ENCODE data around the gene HPSE. TPM values are rescaled to one million over a fixed set of nuclear protein-coding genes. Genes with fewer than 3 reads are reported as not detected.

Gene HPSE
- total RNA-seq (2021; ENCODE audit: unreplicated experiment) (2.6 TPM), Bru-seq, nascent RNA (percentile 32 among the genes with signal in this experiment), BruChase-seq, experiment 1, labeled RNA remaining after a 2-hour chase (percentile 30 among the genes with signal in this experiment), BruChase-seq, experiment 2, labeled RNA remaining after a 6-hour chase (percentile 39 among the genes with signal in this experiment)
- 0.73 TPM for polyA plus RNA-seq (2012; ENCODE audit: insufficient read length)
- long read RNA-seq, full-length matches to known transcripts, result 4 of 5 reads
- long read RNA-seq, partial matches to known transcripts, result 1 of 5 reads
- long read RNA-seq, other reads (novel, unspliced or antisense), result 0 of 5 reads

DNA sequence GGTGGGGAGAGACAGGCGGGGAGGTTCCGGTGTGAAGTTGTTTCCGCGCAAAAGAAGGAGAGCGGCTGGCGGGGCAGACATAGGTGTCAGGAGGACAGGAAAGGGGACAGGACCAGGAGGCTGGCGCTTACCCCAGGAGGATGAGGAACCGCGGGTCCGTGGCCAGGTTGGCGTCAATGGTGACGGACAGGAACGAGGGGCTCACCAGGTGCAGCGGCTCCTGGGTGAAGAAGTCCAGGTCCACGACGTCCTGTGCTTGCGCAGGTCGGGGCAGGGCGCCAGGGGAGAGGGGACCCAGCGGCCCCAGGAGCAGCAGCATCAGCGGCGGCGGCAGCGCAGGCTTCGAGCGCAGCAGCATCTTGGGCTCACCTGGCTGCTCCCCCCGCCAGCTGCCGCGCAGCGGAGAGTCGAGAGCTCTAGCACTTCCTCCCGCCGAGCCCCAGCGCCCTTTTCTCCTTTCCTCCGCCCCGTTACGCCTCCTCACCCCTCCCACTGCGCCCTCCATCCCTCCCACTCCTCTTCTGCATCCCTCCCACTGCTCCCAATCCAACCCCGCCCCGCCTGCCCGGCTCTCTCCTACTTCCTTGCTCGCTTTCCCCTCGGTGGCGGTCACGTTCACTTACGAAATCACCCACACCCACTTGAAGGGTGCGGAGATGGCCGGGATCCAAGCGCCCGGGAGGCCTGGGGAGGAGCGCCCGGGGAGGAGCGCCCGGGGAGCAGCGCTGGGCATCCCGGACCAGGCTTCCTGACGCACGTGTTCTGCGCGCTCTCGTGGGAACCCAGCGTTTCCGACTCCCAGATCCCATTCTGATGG, at the start of gene HPSE:
Gene HPSE, minus strand, starts transcription at position 424 of the 817 bp plus-strand sequence. Its CDS starts 66 bp downstream, at position 358.
- no peak for TF ChIP-seq SIN3A (IDR thresholded peaks at IDR 0.05; ENCODE audit: borderline replicate concordance, insufficient read depth, low read depth, low read length)
- TF ChIP-seq, protein P1, sequence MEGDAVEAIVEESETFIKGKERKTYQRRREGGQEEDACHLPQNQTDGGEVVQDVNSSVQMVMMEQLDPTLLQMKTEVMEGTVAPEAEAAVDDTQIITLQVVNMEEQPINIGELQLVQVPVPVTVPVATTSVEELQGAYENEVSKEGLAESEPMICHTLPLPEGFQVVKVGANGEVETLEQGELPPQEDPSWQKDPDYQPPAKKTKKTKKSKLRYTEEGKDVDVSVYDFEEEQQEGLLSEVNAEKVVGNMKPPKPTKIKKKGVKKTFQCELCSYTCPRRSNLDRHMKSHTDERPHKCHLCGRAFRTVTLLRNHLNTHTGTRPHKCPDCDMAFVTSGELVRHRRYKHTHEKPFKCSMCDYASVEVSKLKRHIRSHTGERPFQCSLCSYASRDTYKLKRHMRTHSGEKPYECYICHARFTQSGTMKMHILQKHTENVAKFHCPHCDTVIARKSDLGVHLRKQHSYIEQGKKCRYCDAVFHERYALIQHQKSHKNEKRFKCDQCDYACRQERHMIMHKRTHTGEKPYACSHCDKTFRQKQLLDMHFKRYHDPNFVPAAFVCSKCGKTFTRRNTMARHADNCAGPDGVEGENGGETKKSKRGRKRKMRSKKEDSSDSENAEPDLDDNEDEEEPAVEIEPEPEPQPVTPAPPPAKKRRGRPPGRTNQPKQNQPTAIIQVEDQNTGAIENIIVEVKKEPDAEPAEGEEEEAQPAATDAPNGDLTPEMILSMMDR (IDR thresholded peaks at IDR 0.05), result no peak
- TF ChIP-seq, protein P2, sequence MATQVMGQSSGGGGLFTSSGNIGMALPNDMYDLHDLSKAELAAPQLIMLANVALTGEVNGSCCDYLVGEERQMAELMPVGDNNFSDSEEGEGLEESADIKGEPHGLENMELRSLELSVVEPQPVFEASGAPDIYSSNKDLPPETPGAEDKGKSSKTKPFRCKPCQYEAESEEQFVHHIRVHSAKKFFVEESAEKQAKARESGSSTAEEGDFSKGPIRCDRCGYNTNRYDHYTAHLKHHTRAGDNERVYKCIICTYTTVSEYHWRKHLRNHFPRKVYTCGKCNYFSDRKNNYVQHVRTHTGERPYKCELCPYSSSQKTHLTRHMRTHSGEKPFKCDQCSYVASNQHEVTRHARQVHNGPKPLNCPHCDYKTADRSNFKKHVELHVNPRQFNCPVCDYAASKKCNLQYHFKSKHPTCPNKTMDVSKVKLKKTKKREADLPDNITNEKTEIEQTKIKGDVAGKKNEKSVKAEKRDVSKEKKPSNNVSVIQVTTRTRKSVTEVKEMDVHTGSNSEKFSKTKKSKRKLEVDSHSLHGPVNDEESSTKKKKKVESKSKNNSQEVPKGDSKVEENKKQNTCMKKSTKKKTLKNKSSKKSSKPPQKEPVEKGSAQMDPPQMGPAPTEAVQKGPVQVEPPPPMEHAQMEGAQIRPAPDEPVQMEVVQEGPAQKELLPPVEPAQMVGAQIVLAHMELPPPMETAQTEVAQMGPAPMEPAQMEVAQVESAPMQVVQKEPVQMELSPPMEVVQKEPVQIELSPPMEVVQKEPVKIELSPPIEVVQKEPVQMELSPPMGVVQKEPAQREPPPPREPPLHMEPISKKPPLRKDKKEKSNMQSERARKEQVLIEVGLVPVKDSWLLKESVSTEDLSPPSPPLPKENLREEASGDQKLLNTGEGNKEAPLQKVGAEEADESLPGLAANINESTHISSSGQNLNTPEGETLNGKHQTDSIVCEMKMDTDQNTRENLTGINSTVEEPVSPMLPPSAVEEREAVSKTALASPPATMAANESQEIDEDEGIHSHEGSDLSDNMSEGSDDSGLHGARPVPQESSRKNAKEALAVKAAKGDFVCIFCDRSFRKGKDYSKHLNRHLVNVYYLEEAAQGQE (IDR thresholded peaks at IDR 0.05; ENCODE audit: insufficient read depth in 1 of 2, low read depth in 2 of 2, low read length in 1 of 2), result no peak
- TF ChIP-seq TCF7L2 (IDR thresholded peaks at IDR 0.05; ENCODE audit: low read depth, low read length), result no peak
- TF ChIP-seq POLR2AphosphoS5 (IDR thresholded peaks at IDR 0.05; ENCODE audit: low read depth, low read length), result no peak
- DNase-seq (ENCODE audit: low read depth, low spot score) (no peak), ATAC-seq (peak; percentile 94)
- intact Hi-C loops (cut with micrococcal nuclease; ENCODE audit: unreplicated experiment), result no loop called here
- Histone ChIP-seq H3K4me3 (ENCODE audit: low read depth in 2 of 2, low read length in 2 of 2) (peak within 1 kb of the TSS; percentile 53), H3K4me1 (ENCODE audit: control insufficient read depth, insufficient read depth, low read length) (peaks cover 3% of the 10 kb centered on the region; the same call in 1 of the 2 replicates), H3K27ac (ENCODE audit: low read length) (no peak within 1 kb of the TSS), H3K27me3 (ENCODE audit: control insufficient read depth, insufficient read depth, low read length) (no peaks in the 10 kb centered on the region), H3K9me3 (ENCODE audit: control insufficient read depth, insufficient read depth, low read depth, low read length) (no peaks in the 10 kb centered on the region), H3K36me3 (ENCODE audit: control insufficient read depth, insufficient read depth, low read length) (no peaks in the 10 kb centered on the region)
- BruUV-seq (replicated peaks), result no TSS peak
- POLR2A ChIA-PET, result interaction anchor here (0.6 kb wide), 1 partner anchor 194 kb away, joined by 3 read pairs; no protein-coding TSS in a partner anchor
- CTCF ChIA-PET, result no interaction called here
- in situ Hi-C loops (cut with HindIII; ENCODE audit: low pct_unique_long_range_greater_than_20kb, low sequenced_read_pairs), result no loop called here

DNA sequence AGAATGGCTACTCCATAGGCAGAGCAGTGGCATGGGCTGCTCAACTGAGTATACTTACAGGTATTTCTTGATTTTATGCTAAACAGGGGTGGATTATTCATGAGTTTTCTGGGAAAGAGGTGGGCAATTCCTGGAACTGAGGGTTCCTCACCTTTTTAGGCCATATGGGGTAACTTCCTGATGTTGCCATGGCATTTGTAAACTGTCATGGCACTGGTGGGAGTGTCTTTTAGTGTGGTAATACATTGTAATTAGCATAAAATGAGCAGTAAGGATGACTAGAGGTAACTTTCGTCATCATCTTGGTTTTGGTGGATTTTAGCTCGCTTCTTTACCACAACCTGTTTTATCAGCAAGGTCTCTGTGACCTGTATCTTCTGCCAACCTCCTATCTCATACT, 48.2 kb upstream of the HPSE start:
- in situ Hi-C loops (cut with HindIII; ENCODE audit: low pct_unique_long_range_greater_than_20kb, low sequenced_read_pairs), result no loop called here
- DNase-seq (ENCODE audit: low read depth, low spot score), result no peak
- CTCF ChIA-PET, result interaction anchor here (0.5 kb wide), 1 partner anchor 72 kb away, joined by 4 read pairs; no protein-coding TSS in a partner anchor

More for the DNA sequence above, 48.2 kb upstream of the HPSE start:
- H3K27ac ChIP-seq (ENCODE audit: low read length), result no peak overlapping the region
- no peaks in the 10 kb centered on the region; the same call in 1 of the 2 replicates for H3K9me3 ChIP-seq (ENCODE audit: control insufficient read depth, insufficient read depth, low read depth, low read length)
- BruUV-seq (replicated peaks), result no TSS peak
- no peak overlapping the region for H3K4me3 ChIP-seq (ENCODE audit: low read depth in 2 of 2, low read length in 2 of 2)
- TF ChIP-seq, protein P1 (IDR thresholded peaks at IDR 0.05), result no peak
- TF ChIP-seq TCF7L2 (IDR thresholded peaks at IDR 0.05; ENCODE audit: low read depth, low read length) (no peak), POLR2AphosphoS5 (IDR thresholded peaks at IDR 0.05; ENCODE audit: low read depth, low read length) (no peak), SIN3A (IDR thresholded peaks at IDR 0.05; ENCODE audit: borderline replicate concordance, insufficient read depth, low read depth, low read length) (no peak)
- TF ChIP-seq, protein P2 (IDR thresholded peaks at IDR 0.05; ENCODE audit: insufficient read depth in 1 of 2, low read depth in 2 of 2, low read length in 1 of 2), result no peak
- H3K4me1 ChIP-seq (ENCODE audit: control insufficient read depth, insufficient read depth, low read length), result no peaks in the 10 kb centered on the region
- no peaks in the 10 kb centered on the region for H3K36me3 ChIP-seq (ENCODE audit: control insufficient read depth, insufficient read depth, low read length)
- no peaks in the 10 kb centered on the region for H3K27me3 ChIP-seq (ENCODE audit: control insufficient read depth, insufficient read depth, low read length)
- POLR2A ChIA-PET, result no interaction called here
- ATAC-seq, result no peak
- intact Hi-C loops (cut with micrococcal nuclease; ENCODE audit: unreplicated experiment), result no loop called here

Data from Panc1 (cell line).